Smooth muscle cell (in vitro differentiated cells): ENCODE measurements around the gene TENM3. TPM values are rescaled to one million over a fixed set of nuclear protein-coding genes. Genes with fewer than 3 reads are reported as not detected.

Experiments
- DNase-seq: peaks from one replicate; lab custom pipeline; 2025; ENCODE audit not compliant: unreplicated experiment; lab: John Stamatoyannopoulos, UW
- H2AFZ ChIP-seq: fragments of 200-600 bp; sonication (generic); 2 replicates; pipeline ENCODE4 v1.6.0; 2016; ENCODE audit warnings: antibody characterized with exemption, low read depth, mild to moderate bottlenecking
- H3F3A ChIP-seq: fragments of 200-600 bp; sonication (generic); 2 replicates; pipeline ENCODE4 v1.6.0; 2017; ENCODE audit warnings: antibody characterized with exemption, low read depth
- H3K27ac ChIP-seq: fragments of 200-600 bp; sonication (generic); 2 replicates; pipeline ENCODE4 v1.5.1; 2016; ENCODE audit warnings: low read depth, mild to moderate bottlenecking
- H3K27me3 ChIP-seq: fragments of 200-600 bp; sonication (generic); 2 replicates; pipeline ENCODE4 v1.6.1; 2016; ENCODE audit warnings: low read depth, mild to moderate bottlenecking
- H3K36me3 ChIP-seq: fragments of 200-600 bp; sonication (generic); 2 replicates; pipeline ENCODE4 v1.5.1; 2016; ENCODE audit warnings: low read depth
- H3K4me1 ChIP-seq: fragments of 200-600 bp; sonication (generic); 2 replicates; pipeline ENCODE4 v1.5.1; 2016; ENCODE audit warnings: low read depth
- H3K4me2 ChIP-seq: fragments of 200-600 bp; sonication (generic); 2 replicates; pipeline ENCODE4 v1.6.0; 2016; ENCODE audit warnings: mild to moderate bottlenecking
- H3K4me3 ChIP-seq: fragments of 200-600 bp; sonication (generic); 2 replicates; pipeline ENCODE4 v1.5.1; 2016; ENCODE audit warnings: mild to moderate bottlenecking
- H3K79me2 ChIP-seq: fragments of 200-600 bp; sonication (generic); 2 replicates; pipeline ENCODE4 v1.6.0; 2016; ENCODE audit warnings: low read depth, mild to moderate bottlenecking
- H3K9ac ChIP-seq: fragments of 200-600 bp; sonication (generic); 2 replicates; pipeline ENCODE4 v1.6.0; 2016; ENCODE audit warnings: low read depth
- H3K9me3 ChIP-seq: fragments of 200-600 bp; sonication (generic); replicated peaks from 2 replicates; pipeline ENCODE4 v1.5.1; 2016; ENCODE audit warnings: low read depth
- H4K20me1 ChIP-seq: fragments of 200-600 bp; sonication (generic); 2 replicates; pipeline ENCODE4 v1.6.0; 2016; ENCODE audit warnings: low read depth
- WGBS: methylation state at CpG from one replicate; pipeline ENCODE4 v1.1.7; 2016; ENCODE audit warnings: low lambda C conversion rate; 5-methylcytosine and 5-hydroxymethylcytosine counted together
- polyA plus RNA-seq: library from polyadenylated mRNA; unstranded; fragments of >200 nt; fragmentation: Nextera tagmentation; extraction: Ambion mirVana; gene quantifications from 2 replicates; pipeline ENCODE4 v1.2.1, GENCODE V29; 2016
- total RNA-seq: library from RNA; depleted of rRNA; stranded (reverse); fragments of >200 nt; gene quantifications from 2 replicates; pipeline ENCODE4 v1.2.3, GENCODE V29; 2014
- TF ChIP-seq, protein P1 (sequence below): fragments of 200-600 bp; sonication (generic); IDR thresholded peaks from 2 replicates; pipeline ENCODE4 v1.5.1; 2017; ENCODE audit warnings: borderline replicate concordance, mild to moderate bottlenecking, antibody characterized with exemption; ENCODE audit not compliant: insufficient read depth, poor library complexity, severe bottlenecking

Gene TENM3
- total and polyA plus RNA-seq, 2 experiments from 2014 or later: 46.9 to 295 TPM

DNA sequence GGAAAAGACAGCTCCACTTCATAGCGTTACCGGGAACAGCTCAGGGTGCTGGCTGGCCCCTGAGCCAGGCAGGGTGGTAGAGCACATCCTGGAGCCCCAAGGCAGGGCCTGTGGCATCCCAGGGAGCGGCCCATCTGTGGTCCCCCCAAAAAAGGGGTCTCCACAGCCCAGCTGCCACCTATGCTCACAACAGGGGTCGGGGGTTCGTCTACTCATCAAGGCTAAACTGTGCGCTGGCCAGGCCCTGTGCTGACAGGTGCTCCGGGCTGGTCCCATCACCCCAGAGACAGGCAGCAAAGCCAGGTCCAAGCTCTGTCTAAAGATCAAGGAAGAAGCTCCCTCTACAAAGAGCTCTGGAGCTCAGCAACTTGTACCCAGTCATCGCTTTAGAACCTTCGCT, 596.1 kb downstream of the TENM3 start:
- H3K4me1 ChIP-seq: no peaks in the 10 kb centered on the region
- no peaks in the 10 kb centered on the region for H3K36me3 ChIP-seq
- H3K27me3 ChIP-seq: peaks cover 8% of the 10 kb centered on the region
- WGBS: 94% methylated on average over 9 of the region's 9 CpGs
- no peak overlapping the region for H3K27ac ChIP-seq
- H3K9me3 ChIP-seq: no peaks in the 10 kb centered on the region
- no peak overlapping the region for H2AFZ ChIP-seq
- no peaks in the 10 kb centered on the region for H3F3A ChIP-seq
- H3K4me3 ChIP-seq: no peak overlapping the region
- DNase-seq: no peak
- TF ChIP-seq, protein P1, sequence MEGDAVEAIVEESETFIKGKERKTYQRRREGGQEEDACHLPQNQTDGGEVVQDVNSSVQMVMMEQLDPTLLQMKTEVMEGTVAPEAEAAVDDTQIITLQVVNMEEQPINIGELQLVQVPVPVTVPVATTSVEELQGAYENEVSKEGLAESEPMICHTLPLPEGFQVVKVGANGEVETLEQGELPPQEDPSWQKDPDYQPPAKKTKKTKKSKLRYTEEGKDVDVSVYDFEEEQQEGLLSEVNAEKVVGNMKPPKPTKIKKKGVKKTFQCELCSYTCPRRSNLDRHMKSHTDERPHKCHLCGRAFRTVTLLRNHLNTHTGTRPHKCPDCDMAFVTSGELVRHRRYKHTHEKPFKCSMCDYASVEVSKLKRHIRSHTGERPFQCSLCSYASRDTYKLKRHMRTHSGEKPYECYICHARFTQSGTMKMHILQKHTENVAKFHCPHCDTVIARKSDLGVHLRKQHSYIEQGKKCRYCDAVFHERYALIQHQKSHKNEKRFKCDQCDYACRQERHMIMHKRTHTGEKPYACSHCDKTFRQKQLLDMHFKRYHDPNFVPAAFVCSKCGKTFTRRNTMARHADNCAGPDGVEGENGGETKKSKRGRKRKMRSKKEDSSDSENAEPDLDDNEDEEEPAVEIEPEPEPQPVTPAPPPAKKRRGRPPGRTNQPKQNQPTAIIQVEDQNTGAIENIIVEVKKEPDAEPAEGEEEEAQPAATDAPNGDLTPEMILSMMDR: no peak
- H3K79me2 ChIP-seq: no peaks in the 10 kb centered on the region
- H3K4me2 ChIP-seq: no peak overlapping the region
- H4K20me1 ChIP-seq: no peaks in the 10 kb centered on the region
- no peak overlapping the region for H3K9ac ChIP-seq

DNA sequence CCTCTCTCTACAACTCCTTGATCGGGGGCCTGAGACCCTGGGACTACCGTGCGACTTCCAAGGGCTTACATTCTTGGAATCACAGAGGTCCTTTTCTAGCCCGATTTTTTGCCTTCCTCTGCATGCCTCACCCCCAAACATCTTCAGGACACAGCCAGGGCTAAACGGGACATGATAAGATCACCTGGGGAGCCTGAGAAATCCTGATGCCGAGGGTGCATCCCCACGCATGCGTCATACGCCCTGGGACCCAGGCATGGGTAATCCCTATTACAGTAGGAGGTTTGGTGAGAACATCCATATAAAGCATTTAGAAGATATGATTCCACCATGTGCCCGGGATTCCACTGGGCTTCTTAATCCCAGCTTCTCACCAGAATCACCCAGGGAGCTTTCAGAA, 596.9 kb downstream of the TENM3 start:
- DNase-seq: no peak
- Histone ChIP-seq H3F3A (no peaks in the 10 kb centered on the region), H3K9ac (no peak overlapping the region)

DNA sequence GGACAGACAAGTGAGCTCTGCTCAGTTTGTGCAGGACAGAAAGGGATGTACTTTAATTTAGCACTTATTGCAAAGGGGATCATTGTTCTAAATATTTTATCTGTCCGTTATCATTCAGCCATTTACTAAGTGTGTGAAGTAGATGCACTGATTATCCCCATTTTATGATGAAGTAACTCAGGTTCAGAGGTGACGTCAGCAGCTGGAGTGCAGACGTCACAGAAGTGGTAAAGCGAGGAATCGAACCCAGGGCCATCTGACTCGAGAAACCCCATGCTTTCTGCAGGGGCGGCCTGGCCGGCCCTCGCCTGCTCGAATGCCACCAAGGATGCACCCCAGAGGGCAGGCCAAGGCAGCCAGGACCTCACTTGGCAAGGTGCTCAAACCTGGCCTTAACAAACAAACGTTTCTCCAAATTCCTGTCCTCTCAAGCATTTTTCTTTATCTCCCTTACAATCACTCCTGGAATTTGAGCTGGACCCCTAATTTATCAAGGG, 599.0 kb downstream of the TENM3 start:
- DNase-seq: no peak
- Histone ChIP-seq H4K20me1 (no peaks in the 10 kb centered on the region), H3K4me1 (no peaks in the 10 kb centered on the region), H3K27me3 (no peaks in the 10 kb centered on the region), H3K79me2 (no peaks in the 10 kb centered on the region), H2AFZ (no peak overlapping the region), H3K4me2 (no peak overlapping the region), H3K27ac (no peak overlapping the region), H3F3A (no peaks in the 10 kb centered on the region), H3K9me3 (no peaks in the 10 kb centered on the region), H3K9ac (no peak overlapping the region), H3K36me3 (no peaks in the 10 kb centered on the region), H3K4me3 (no peak overlapping the region)
- 93% methylated on average over 11 of the region's 11 CpGs for whole genome bisulfite sequencing
- TF ChIP-seq, protein P1: no peak

More for the DNA sequence above, 596.9 kb downstream of the TENM3 start:
- H3K79me2 ChIP-seq: no peaks in the 10 kb centered on the region
- 94% methylated on average over 10 of the region's 10 CpGs for WGBS
- H4K20me1 ChIP-seq: no peaks in the 10 kb centered on the region
- H3K4me1 ChIP-seq: no peaks in the 10 kb centered on the region
- TF ChIP-seq, protein P1: no peak
- H3K9me3 ChIP-seq: no peaks in the 10 kb centered on the region
- H3K4me2 ChIP-seq: no peak overlapping the region
- H3K4me3 ChIP-seq: no peak overlapping the region
- no peaks in the 10 kb centered on the region for H3K36me3 ChIP-seq
- peaks cover 1% of the 10 kb centered on the region for H3K27me3 ChIP-seq
- no peak overlapping the region for H2AFZ ChIP-seq
- no peak overlapping the region for H3K27ac ChIP-seq

GRCh38 chr4:182842759-182843390, 599.7 kb downstream of the TENM3 start:
- Histone ChIP-seq H3K4me3 (no peak overlapping the region), H3K9ac (no peak overlapping the region), H3K27me3 (no peaks in the 10 kb centered on the region), H3K4me1 (no peaks in the 10 kb centered on the region), H3K4me2 (no peak overlapping the region), H3K36me3 (no peaks in the 10 kb centered on the region), H3K27ac (no peak overlapping the region), H4K20me1 (no peaks in the 10 kb centered on the region), H3F3A (no peaks in the 10 kb centered on the region), H2AFZ (no peak overlapping the region), H3K79me2 (no peaks in the 10 kb centered on the region), H3K9me3 (no peaks in the 10 kb centered on the region)
- TF ChIP-seq, protein P1: no peak
- DNase-seq: no peak
- WGBS: 85% methylated on average over 17 of the region's 17 CpGs
